NCI-H526 treated with DMSO at 0.1 percent for 48 hours (cell line): Measurements from ENCODE around the gene MPP1.

Experiments used
- DNase-seq: peaks from one replicate; lab custom pipeline; 2025; lab: John Stamatoyannopoulos, UW

Gene MPP1

DNA sequence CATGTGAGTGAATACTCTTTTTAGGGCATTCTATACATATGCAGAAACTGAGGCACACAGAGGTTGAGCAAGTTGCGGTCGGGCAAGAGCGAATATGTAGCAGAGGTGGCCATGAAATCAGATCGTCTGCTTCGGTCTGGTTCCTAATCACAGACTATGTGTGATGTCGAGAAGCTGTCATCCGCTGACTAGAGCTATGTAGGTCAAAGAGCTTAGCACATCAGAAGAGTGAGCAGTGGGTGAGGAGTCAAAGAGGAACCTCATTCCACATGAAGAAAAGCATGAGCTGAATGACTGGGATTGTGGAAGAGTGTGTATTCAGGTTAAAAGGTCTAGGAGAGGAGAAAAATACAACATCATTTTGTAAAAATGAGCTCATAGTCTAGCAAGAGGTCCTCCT is 73.4 kb downstream of the MPP1 start:
- DNase-seq, result no peak

DNA sequence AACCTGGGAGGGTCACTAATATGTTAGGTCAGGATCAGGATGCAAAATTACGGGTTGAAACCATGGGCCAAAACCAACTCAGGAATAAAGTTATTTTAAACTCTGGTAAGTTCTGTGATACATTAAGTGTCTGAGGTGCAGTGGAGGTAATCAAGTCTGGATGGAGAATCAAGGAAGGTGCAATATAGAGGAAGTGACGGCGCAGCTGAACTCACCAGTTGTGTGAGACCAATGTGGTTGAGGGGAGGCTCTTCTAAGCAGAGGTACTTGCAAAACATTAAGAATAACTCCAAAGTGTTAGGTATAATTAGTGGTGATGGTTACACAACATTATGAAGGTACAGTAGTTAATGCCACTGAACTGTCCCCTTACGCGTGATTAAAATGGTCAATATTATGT is 74.1 kb downstream of the MPP1 start:
- DNase-seq, result no peak

DNA sequence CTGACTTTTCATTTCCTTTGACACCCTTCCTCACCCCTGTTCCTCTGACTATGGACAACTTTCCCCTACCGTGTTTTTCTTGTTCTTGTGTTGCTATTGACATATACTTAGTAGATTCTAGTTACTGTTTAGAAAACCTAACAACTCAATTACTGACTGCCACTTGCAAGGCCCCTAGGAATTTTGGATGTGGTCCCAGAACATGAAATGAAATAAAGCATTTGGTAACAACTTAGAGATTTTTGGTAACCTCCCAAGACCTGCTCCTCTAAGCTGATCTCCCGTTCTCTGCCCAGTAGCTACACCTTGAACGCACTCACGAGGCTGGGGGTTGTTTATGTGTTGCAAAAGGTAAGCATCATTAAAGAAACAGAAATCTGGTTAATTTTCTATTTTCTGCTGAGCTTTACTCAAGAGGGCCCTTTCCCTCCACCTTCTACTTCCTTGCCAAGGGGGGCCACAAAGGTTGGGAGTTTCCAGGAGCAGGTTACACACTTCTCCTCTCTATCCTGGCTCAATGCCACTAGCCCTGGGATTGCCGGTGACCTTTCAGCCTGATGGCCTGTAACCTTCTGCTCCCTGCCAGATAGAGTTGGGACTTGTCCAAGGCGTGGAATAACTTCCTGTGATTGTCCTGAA is 74.9 kb downstream of the MPP1 start:
- DNase-seq, result no peak

DNA sequence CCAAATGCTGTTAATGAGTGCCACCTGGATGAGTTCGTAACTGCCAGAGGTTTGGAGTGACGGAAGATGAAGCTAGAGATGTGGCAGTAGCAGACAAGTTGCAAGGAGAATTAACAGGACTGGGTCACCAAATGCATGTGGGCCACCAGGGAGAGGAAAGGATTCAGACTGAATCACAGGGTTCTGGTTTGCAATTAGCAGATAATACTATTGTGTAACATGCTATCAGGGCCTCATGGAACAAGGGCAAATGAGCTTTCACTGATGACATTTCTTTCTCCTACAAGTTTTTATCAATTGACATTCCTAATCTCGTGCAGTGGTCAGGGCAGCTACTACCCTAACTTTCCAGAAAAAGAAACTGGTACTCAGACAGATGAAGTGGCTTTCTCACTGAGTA is 75.8 kb downstream of the MPP1 start:
- DNase-seq, result no peak
